ENCODE measurements around the gene KDM3A. TPM values are rescaled to one million over a fixed set of nuclear protein-coding genes. Genes with fewer than 3 reads are reported as not detected.

KDM3A gene
- total and polyA plus RNA-seq, 8 donors = 15.4 to 35.4 (median 25.3) TPM

DNA sequence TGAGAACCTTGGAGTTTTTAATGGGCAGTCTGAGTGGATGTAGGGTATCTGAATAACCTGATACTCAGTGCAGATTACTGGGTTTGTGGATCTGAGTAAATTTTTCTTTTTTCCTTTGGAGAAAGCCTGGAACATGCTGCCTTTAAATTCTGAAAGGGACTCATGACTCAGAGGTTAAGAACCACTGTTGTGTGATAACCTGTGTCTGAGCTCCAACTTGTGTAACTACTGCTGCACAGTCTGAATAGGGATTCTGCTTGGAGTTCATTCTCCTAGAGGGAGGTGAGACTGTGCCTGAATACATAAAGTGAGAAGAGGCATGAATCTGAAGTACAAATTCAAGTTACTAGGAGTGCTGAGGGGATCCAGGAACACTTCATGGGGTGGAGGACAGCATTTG lies 36.2 kb downstream of the KDM3A start:
- Histone ChIP-seq H3K4me1 (peaks cover 11 to 16% (median 11%) of the 10 kb centered on the region in 3 donors), H3K4me3 (no peak overlapping the region), H3K9me3 (no peaks in the 10 kb centered on the region), H3K27me3 (no peaks in the 10 kb centered on the region), H3K36me3 (peaks cover under 1 to 46% (median 16%) of the 10 kb centered on the region in 3 donors), H3K27ac (no peak overlapping the region)
- FAIRE-seq (no peak), ATAC-seq (peak; percentile 52 to 58 (median 56)), DNase-seq (no peak)
- intact Hi-C loops (cut with DNase I) = no loop called here
- TF ChIP-seq, protein P1, sequence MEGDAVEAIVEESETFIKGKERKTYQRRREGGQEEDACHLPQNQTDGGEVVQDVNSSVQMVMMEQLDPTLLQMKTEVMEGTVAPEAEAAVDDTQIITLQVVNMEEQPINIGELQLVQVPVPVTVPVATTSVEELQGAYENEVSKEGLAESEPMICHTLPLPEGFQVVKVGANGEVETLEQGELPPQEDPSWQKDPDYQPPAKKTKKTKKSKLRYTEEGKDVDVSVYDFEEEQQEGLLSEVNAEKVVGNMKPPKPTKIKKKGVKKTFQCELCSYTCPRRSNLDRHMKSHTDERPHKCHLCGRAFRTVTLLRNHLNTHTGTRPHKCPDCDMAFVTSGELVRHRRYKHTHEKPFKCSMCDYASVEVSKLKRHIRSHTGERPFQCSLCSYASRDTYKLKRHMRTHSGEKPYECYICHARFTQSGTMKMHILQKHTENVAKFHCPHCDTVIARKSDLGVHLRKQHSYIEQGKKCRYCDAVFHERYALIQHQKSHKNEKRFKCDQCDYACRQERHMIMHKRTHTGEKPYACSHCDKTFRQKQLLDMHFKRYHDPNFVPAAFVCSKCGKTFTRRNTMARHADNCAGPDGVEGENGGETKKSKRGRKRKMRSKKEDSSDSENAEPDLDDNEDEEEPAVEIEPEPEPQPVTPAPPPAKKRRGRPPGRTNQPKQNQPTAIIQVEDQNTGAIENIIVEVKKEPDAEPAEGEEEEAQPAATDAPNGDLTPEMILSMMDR (IDR thresholded peaks at IDR 0.05) = no peak

DNA sequence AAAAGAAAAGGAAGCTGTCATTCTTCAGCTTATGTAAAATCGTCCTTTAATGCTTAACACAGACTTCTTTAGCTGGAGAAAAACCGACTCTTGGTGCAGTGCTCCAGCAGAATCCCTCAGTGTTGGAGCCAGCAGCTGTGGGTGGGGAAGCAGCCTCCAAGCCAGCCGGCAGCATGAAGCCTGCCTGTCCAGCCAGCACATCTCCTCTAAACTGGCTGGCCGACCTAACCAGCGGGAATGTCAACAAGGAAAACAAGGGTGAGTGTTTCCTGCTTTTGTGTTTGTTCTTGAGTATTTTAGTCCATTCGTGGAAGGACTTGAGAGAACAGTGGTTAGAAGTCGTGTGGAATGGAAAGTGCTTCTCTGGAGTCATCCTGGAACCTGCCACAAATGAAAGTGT lies 38.9 kb downstream of the KDM3A start:
- 36% methylated on average over 7 of the region's 7 CpGs for WGBS, 2 donors
- peaks cover 2 to 62% (median 32%) of the 10 kb centered on the region in 3 donors for H3K36me3 ChIP-seq
- peaks cover 11 to 16% (median 11%) of the 10 kb centered on the region in 3 donors for H3K4me1 ChIP-seq
- TF ChIP-seq, protein P1 (IDR thresholded peaks at IDR 0.05) = no peak
- H3K27ac ChIP-seq = peak overlapping the region in 1 of 4 donors; percentile 5
- peak in 3 of 4 donors; percentile 40 to 61 (median 60) for ATAC-seq
- no peak for DNase-seq
- H3K9me3 ChIP-seq = no peaks in the 10 kb centered on the region
- H3K4me3 ChIP-seq = no peak overlapping the region
- intact Hi-C loops (cut with DNase I) = no loop called here
- no peaks in the 10 kb centered on the region for H3K27me3 ChIP-seq
- no peak for FAIRE-seq

DNA sequence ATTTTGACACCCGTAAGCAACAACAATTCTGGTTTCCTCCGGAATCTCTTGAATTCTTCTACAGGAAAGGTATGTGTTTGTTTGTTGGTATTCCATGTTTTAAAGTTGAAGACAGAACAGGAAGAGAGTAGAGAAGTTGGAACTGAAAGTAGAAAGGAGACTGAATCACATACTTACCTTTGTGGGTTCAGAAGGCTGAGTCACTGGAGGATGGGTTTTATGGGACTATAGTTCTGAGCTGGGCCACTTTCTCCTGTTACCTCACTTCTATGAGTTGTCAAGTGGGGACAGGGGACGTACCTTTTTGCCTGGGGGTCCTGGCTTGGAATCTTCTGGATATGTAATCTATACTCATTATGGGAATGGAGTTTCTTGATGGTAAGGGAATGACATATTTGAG lies 40.9 kb downstream of the KDM3A start:
- WGBS, 2 donors = 94 to 95% methylated on average over 3 of the region's 3 CpGs
- FAIRE-seq (no peak), DNase-seq (no peak), ATAC-seq (no peak)
- peaks cover 2 to 78% (median 39%) of the 10 kb centered on the region in 3 donors for H3K36me3 ChIP-seq
- peaks cover 2 to 11% (median 5%) of the 10 kb centered on the region in 3 donors for H3K4me1 ChIP-seq
- no peaks in the 10 kb centered on the region for H3K9me3 ChIP-seq
- intact Hi-C loops (cut with DNase I) = no loop called here
- H3K27ac ChIP-seq = no peak overlapping the region
- H3K27me3 ChIP-seq = no peaks in the 10 kb centered on the region
- H3K4me3 ChIP-seq = no peak overlapping the region
- TF ChIP-seq, protein P1 (IDR thresholded peaks at IDR 0.05) = no peak

DNA sequence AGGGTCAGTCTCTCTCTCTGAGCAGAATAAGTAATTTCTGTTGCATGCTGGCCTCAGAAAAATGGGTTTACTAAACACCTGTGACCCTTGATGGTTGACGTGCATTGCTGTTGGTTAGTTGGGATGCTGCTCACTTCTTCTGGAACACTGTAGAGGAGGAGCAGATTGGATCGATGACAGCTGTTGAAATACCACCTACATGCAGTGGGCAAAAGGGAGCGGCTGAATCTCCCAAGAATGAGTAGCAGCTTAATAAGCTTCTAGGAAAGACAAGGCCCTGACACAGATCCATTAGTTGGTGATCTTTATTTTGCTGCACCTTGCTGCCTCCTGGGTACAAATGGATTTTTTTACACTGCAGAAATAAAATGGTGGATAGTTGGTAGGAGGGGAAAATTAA lies 43.2 kb downstream of the KDM3A start:
- no peak for DNase-seq
- intact Hi-C loops (cut with DNase I) = no loop called here
- Histone ChIP-seq H3K4me1 (peaks cover 0 to 12% (median 0%) of the 10 kb centered on the region in 3 donors), H3K9me3 (no peaks in the 10 kb centered on the region), H3K27me3 (no peaks in the 10 kb centered on the region), H3K4me3 (no peak overlapping the region), H3K36me3 (peaks cover 8 to 86% (median 39%) of the 10 kb centered on the region in 3 donors), H3K27ac (no peak overlapping the region)
- TF ChIP-seq, protein P1 (IDR thresholded peaks at IDR 0.05) = no peak
- WGBS, 2 donors = 94 to 97% methylated on average over 3 of the region's 3 CpGs
- no peak for FAIRE-seq
- no peak for ATAC-seq

DNA sequence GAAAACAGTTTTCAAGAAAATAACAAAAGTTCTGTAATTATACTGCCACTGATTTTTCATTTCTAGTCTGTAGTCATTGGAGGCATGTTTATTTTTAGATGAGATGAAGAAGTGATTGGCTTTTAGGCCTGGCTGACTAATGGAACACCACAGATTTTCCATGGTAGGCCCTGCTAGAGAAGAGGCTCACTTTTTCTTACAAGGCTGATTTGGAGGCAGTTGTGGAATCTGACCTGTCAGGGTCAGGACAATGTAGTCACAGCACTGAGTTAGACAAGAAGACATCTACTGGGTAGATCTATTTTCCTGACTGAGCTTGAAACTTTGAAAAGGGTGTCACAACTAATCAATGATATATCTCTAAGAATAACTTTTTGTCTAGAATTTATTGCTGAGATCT lies 43.9 kb downstream of the KDM3A start:
- DNase-seq (no peak), ATAC-seq (no peak), FAIRE-seq (no peak)
- Histone ChIP-seq H3K27me3 (no peaks in the 10 kb centered on the region), H3K4me1 (peaks cover 0 to 16% (median 4%) of the 10 kb centered on the region in 3 donors), H3K9me3 (no peaks in the 10 kb centered on the region), H3K4me3 (no peak overlapping the region), H3K27ac (no peak overlapping the region), H3K36me3 (peaks cover 8 to 91% (median 39%) of the 10 kb centered on the region in 3 donors)
- intact Hi-C loops (cut with DNase I) = no loop called here
- TF ChIP-seq, protein P1 (IDR thresholded peaks at IDR 0.05) = no peak
